ENCODE data around the gene NDEL1.
A peak's percentile ranks its signal among the peaks of the same experiment; 100 is the strongest.

The NDEL1 gene

GRCh38 chr17:8417806-8418205, 17.9 kb upstream of the NDEL1 start:
- H3K27ac ChIP-seq, result no peak overlapping the region

GRCh38 chr17:8418471-8418870, 17.2 kb upstream of the NDEL1 start:
- no peak overlapping the region for H3K27ac ChIP-seq
- TF ChIP-seq ZFX (IDR thresholded peaks at IDR 0.05; ENCODE audit: borderline replicate concordance) (no peak), CTCF (IDR thresholded peaks at IDR 0.05) (no peak)

More at GRCh38 chr17:8417806-8418205, 17.9 kb upstream of the NDEL1 start:
- TF ChIP-seq CTCF (IDR thresholded peaks at IDR 0.05) (no peak), ZFX (IDR thresholded peaks at IDR 0.05; ENCODE audit: borderline replicate concordance) (no peak)

GRCh38 chr17:8419305-8419704, 16.4 kb upstream of the NDEL1 start:
- TF ChIP-seq CTCF (IDR thresholded peaks at IDR 0.05) (no peak), ZFX (IDR thresholded peaks at IDR 0.05; ENCODE audit: borderline replicate concordance) (no peak)
- no peak overlapping the region for H3K27ac ChIP-seq

- TF ChIP-seq CTCF (IDR thresholded peaks at IDR 0.05) (no peak), ZFX (IDR thresholded peaks at IDR 0.05; ENCODE audit: borderline replicate concordance) (no peak)
- H3K27ac ChIP-seq, result peak overlapping the region; percentile 40
Measured at GRCh38 chr17:8420041-8420934, 15.4 kb upstream of the NDEL1 start.

GRCh38 chr17:8421571-8421970, 14.1 kb upstream of the NDEL1 start:
- TF ChIP-seq ZFX (IDR thresholded peaks at IDR 0.05; ENCODE audit: borderline replicate concordance) (no peak), CTCF (IDR thresholded peaks at IDR 0.05) (no peak)
- no peak overlapping the region for H3K27ac ChIP-seq

- TF ChIP-seq ZFX (IDR thresholded peaks at IDR 0.05; ENCODE audit: borderline replicate concordance) (no peak), CTCF (IDR thresholded peaks at IDR 0.05) (no peak)
- no peak overlapping the region for H3K27ac ChIP-seq
Measured at GRCh38 chr17:8426094-8426720, 9.5 kb upstream of the NDEL1 start.

GRCh38 chr17:8426802-8427201, 8.9 kb upstream of the NDEL1 start:
- H3K27ac ChIP-seq, result no peak overlapping the region
- no peak for TF ChIP-seq ZFX (IDR thresholded peaks at IDR 0.05; ENCODE audit: borderline replicate concordance)
- no peak for TF ChIP-seq CTCF (IDR thresholded peaks at IDR 0.05)

Data from 22Rv1 (cell line).